Measurements from ENCODE around the gene CC2D1B. TPM values are rescaled to one million over a fixed set of nuclear protein-coding genes. Genes with fewer than 3 reads are reported as not detected.
"Not testable (repeated sequence)": the region's sequence is repeated elsewhere in the genome, so short reads cannot be mapped to it uniquely, and the experiment has no call there.

The CC2D1B gene, protein sequence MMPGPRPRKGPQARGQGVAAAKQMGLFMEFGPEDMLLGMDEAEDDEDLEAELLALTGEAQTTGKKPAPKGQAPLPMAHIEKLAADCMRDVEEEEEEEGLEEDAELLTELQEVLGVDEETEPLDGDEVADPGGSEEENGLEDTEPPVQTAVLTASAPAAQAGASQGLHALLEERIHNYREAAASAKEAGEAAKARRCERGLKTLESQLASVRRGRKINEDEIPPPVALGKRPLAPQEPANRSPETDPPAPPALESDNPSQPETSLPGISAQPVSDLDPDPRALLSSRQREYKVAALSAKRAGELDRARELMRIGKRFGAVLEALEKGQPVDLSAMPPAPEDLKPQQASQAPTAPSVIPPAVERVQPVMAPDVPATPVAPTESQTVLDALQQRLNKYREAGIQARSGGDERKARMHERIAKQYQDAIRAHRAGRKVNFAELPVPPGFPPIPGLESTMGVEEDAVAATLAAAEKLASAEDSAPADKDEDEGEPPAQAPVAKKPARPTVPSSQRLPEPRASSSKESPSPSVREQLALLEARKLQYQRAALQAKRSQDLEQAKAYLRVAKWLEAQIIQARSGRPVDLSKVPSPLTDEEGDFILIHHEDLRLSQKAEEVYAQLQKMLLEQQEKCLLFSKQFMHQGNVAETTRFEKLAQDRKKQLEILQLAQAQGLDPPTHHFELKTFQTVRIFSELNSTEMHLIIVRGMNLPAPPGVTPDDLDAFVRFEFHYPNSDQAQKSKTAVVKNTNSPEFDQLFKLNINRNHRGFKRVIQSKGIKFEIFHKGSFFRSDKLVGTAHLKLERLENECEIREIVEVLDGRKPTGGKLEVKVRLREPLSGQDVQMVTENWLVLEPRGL
- 16.3 and 23.9 TPM in 2 replicates for total RNA-seq

DNA sequence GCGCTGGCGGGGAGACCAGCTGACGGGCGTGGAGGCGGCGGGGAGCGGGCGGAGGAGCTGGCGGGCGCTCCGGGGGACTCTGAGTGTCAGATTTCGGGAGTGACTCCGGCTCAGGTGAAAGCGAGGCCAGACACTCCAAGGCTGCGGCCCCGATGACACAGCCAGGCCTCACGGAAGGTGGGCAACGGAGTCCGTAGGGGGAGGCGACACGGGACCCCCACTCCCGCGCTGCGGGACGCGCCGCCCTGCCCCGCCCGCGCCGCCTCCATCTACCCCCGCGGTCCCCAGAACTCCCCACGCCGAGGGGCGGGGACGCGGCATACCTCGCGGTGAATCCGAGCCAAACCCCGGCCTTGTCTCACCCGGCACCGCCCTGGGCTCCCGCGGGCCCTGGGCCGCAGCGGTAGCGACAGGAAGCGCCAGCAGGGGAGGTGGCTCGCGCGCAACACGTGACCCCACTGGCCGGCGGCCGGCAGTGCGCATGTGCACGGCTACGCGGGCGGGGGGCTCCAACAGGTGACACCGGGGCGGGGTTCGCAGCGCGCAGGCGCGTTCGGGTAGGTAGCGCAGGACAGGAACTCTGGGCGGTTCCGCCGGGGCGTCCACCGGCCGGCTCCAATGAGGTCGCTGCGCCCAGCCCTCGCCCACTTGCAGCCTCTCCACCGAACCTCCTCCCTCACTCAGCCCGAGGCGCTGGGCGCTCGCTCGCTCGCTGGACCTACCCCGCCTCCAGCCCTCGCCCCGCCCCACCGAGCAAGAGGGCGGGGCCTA lies at the start of gene CC2D1B:
Gene CC2D1B, minus strand, starts transcription at position 460 of the 771 bp plus-strand sequence. CDS start 1,585 bp downstream, outside the sequence.
- DNase-seq (ENCODE audit: low read depth in 2 of 2) = peak; percentile 96 to 99

DNA sequence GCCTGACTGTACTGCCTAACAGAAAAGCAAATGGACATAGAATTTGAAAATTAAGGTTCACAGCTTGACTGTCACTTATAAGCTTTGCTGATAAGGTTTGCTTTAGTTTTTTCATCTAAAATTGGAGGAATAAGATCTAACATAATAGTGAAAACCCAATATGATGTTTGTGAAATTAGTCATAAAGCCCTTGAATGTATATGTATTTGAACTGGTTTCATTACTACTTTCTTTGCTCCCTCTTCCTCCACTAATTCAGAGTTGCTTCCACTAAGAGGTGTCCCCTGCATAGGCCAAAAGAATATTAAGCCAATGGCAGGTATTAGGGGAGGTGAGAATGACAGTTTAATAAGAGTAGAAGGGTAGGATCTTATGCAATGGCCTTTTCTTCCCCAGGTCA lies 48.9 kb upstream of the CC2D1B start:
- DNase-seq (ENCODE audit: low read depth in 2 of 2) = no peak

DNA sequence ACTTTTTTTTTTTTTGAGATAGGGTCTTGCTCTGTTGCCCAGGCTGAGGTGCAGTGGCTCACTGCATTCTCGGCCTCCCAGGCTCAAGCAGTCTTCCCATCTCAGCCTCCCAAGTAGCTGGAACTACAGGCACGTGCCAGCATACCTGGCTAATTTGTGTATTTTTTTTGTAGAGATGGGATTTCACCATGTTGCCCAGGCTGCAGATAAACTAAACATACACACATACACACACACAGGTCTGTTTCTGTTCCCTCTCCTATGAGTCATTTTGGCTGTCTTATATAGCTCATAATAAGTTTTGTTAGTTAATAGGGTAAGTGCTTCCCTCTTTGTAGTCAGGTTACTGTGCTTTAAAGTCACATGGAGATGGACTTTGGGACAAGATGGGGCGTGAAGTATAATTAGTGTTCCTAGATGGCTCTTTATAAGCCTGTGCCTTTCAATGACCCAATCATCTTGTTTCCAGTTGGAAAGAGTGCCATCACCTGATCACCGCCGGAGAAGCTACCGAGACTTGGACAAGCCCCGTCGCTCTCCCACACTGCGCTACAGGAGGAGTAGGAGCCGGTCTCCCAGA lies 47.5 kb upstream of the CC2D1B start:
- DNase-seq (ENCODE audit: low read depth in 2 of 2) = no peak

DNA sequence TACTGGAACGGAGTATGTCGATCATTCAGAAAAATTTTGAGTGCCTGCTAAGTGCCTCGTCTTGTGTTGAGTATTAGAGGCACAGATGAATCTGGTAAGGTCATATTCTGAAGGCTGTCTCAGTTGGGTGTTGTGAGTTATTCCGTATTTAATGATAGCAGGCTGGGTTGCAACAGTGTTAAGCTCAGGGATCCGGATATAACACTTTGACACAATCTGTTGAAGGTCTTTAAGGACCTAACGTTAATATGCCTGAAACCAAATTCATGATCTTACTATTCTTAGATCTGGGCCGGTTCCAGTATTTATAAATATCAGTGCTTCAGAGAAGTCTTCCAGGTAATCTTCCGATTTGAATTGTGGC lies 39.0 kb upstream of the CC2D1B start:
- DNase-seq (ENCODE audit: low read depth in 2 of 2) = no peak

DNA sequence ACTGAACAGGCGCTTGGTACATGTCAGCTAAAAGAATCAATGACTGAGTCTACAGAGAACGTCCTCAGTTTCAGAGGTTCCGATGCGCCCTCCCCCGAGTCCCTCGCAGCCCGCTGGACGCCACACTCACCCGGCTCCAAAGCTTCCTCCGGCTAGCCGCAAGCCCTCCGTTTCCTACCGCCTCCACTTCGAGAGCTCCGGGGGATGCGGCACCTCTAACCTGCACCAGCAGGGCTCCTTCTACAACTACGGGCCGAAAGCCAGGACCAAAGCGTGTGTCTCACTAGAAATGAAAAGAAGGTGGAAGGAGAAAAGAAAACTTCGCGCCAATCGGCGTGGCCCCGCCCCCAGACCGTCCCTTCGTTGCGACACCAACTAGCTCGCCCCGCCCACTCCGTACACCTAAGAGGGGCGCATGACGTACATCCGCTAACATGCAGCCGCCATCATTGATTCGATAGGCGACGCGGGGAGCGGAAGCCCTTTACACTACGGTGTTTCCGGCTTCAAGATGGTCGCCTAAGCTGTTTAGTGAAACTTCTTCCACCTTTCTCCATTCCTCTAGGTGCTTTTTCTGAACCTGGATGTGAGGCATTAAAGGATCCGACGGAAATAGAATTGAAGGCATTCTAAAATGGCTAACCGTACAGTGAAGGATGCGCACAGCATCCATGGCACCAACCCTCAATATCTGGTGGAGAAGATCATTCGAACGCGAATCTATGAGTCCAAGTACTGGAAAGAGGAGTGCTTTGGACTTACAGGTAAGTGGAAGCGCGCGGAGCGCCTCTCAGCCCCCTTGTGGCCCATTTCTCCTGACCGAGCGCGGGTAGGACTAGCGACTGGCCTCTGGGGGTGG lies 38.3 kb upstream of the CC2D1B start, which contains the start of the genes ORC1 and PRPF38A:
Gene ORC1, minus strand, starts transcription at position 308 of the 859 bp plus-strand sequence. CDS start 2,200 bp downstream, outside the sequence.
Gene PRPF38A, plus strand, starts transcription at position 487 of the 859 bp plus-strand sequence. Its CDS starts 148 bp downstream, at position 635.
- peak; percentile 93 to 98 for DNase-seq (ENCODE audit: low read depth in 2 of 2)

DNA sequence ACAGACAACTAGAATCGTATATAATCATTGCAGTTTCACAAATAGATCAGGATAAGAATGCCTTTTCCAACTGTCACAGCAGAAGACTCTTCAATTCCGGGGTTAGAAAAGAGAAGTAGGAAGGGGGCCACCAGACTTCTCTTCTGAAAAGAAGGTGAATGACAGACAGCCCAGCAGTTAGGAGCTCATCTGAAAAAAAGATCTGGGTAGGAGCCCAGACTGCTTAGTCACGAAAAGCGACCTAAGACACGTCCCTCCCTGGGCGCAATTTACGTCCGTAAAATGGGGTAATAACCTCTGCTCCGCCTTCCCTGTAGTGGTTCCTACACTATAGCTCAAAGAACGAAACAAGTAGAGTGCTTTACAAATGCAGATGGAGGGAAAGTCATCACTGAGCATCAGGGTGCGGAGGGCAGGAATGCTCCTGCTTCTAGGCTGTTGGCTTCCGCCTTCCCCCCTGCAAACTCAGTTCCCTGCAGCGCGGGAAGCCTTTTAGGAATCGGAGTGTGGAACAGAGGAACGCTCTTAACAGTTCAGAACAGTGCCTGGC lies 37.6 kb upstream of the CC2D1B start:
- DNase-seq (ENCODE audit: low read depth in 2 of 2) = peak in 1 of 2 donors; percentile 69

DNA sequence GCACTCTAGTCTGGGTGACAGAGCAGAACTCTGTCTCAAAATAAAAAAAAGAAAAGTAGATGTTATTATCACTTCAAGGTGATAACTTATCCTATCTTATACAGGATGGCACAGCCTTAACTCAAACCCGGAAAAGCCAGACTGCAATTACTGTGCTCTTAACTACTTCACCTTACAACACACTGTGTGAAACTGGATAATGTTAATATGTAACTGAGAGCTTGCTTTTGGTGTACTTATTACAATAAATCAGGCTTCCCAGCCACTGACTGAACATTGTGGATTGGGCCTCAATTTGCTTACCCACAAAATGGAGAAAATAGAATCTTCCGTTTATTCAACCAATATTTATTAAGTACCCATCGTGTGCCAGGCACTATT lies 36.8 kb upstream of the CC2D1B start:
- no peak for DNase-seq (ENCODE audit: low read depth in 2 of 2)

DNA sequence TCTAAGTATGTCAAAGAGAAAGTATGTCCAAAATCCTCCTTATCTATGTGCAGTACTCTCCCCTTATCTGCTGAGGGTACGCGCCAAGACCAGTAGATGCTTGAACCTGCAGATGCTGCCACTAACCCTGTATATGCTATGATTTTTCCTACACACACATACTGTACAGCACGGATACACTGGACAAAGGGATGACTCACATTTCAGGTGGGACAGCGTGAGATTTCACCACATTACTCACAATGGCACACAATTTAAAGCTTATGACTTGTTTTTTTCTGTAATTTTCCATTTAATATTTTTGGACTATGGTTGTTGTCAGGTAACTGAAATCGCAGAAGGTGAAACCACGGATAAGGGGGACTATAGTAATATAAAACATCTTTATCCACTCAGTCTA lies 34.1 kb upstream of the CC2D1B start:
- DNase-seq (ENCODE audit: low read depth in 2 of 2) = peak in 1 of 2 donors; percentile 39

DNA sequence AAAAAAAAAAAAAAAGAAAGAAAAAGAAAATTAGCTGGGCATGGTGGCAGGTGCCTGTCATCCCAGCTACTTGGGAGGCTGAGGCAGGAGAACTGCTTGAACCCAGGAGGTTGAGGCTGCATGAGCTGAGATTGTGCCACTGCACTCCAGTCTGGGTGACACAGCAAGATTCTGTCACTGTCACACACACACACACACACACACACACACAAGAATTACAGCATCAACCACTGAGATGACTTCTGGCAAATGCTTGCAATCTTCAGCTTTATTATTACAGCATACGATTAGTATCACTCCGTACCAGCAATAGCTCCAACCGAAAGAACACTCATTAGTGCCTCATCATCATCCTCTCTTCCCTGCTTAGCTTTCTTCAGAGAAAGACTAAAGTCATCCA lies 33.6 kb upstream of the CC2D1B start:
- DNase-seq (ENCODE audit: low read depth in 2 of 2) = no peak

DNA sequence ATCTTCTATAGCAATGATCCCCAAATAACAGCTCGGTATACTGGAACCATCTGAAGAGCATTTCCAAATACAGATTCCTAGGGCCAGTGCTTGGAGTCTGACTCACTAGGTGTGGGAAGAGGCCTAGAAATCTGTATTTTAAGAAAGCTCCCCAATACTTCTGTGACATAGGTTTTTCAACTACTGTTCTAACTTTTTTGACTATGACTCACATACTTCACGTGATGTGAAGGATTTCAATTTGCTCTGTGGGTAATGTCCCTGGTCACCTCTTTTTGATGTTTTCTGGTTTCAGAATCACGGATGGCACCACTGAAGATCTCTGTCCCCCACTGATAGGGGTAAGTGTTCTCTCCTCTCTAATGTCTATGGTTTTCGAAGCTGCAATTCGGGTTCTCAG lies 27.2 kb upstream of the CC2D1B start:
- no peak for DNase-seq (ENCODE audit: low read depth in 2 of 2)

DNA sequence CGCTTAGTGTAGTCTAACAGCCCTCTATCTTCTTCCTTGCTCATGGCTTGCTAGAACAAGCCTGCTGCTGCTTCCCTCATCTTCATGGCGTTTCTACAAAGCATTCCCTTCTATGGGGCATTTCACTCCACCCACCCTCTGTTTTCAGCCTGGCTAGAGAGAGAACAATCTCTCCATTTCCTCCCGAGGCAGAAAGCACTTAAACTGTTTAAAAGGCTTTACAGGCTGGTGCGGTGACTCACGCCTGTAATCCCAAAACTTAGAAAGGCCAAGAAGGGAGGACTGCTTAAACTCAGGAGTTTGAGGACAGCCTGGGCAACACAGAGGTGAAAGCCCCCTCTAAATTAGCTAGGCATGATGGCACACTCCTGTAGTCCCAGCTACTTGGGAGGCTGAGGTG lies 20.5 kb upstream of the CC2D1B start:
- no peak for DNase-seq (ENCODE audit: low read depth in 2 of 2)

DNA sequence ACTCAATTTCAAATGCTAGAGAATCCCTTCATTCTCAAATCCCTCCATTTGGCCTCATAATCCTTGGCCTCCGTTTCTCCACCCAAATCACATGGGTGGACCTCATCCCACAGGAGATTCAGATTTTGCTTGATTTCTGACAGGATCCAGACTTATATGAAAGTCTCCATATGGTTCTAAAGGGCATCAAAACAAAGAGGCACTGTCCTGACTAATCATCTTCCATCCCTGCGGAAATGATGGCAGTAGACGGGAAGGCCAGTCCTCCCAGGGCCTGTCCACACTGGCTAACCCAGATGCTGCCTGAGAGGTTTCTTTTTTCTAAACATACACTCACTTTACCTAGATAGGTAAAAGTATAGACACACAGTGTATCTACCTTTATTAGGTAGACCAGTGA lies 19.4 kb upstream of the CC2D1B start:
- DNase-seq (ENCODE audit: low read depth in 2 of 2) = no peak

DNA sequence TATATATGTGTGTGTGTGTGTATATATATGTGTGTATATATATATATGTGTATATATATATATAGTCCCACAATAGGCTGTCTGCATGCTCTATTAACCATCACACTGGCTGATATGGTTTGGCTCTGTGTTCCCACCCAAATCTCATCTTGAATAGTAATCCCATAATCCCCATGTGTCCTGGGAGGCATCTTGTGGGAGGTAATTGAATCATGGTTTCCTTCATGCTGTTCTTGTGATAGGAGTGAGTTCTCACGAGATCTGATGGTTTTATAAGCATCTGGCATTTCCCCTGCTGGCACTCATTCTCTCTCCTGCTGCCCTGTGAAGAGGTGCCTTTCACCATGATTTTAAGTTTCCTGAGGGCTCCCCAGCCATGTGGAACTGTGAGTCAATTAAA lies 3.8 kb upstream of the CC2D1B start:
- DNase-seq (ENCODE audit: low read depth in 2 of 2) = not testable (repeated sequence)

DNA sequence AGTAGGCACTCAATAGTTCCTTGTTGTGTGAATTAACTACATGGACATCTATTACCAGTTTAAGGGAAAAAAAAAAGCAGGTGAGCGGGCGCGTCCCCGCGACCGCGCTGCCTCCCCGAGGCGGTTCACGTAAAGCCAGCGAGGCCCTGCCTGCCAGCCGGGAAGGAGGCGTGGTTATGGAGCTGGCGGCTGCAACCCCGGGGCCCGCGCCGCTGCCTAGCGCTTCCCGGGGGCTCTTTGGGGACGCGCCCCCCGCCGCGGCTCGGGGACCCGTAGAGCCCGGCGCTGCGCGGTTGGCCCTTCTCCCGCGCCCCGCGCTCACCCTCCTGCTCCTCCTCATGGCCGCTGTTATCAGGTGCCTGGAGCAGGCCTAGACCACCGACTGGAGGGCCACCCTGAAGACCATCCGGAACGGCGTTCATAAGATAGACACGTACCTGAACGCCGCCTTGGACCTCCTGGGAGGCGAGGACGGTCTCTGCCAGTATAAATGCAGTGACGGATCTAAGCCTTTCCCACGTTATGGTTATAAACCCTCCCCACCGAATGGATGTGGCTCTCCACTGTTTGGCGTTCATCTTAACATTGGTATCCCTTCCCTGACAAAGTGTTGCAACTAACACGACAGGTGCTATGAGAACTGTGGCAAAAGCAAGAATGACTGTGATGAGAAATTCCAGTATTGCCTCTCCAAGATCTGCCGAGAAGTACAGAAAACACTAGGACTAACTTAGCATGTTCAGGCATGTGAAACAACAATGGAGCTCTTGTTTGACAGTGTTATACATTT lies 2.6 kb upstream of the CC2D1B start:
- DNase-seq (ENCODE audit: low read depth in 2 of 2) = peak in 1 of 2 donors; percentile 59

DNA sequence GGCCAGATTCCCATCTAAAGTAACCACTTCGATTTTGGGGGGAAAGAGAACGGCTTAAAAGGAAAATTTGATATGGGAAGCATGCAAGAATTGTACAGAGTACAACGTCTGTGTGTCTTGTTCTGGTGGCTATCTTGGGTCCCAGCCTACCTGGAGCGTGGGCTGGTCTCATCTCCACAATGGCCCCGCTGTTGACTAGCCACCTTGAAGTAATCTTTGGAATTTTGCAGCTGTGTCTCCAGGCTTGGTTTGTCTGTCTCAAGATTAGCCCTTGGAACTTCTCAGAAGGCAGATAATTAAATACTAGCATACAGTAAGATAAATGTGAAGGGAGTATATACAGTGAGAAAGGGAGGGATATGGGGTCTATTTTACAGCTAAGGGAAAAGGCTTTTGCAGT lies 1.3 kb upstream of the CC2D1B start:
- no peak for DNase-seq (ENCODE audit: low read depth in 2 of 2)

DNA sequence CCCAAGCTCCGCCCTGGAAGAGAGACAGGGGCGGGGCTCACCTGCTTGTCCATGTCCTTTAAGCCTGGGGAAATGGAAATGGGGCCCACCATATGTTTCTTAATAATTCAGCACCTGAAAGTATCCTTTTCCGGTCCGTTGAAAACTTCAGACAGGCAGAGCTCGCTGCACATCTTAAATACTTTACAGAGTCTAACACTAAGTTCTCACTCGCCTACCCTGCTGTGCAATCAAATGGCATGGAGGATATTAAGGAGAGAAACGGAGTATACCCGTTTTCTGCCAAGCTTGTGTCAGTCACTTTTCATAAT lies 467 bp upstream of the CC2D1B start:
- no peak for DNase-seq (ENCODE audit: low read depth in 2 of 2)

DNA sequence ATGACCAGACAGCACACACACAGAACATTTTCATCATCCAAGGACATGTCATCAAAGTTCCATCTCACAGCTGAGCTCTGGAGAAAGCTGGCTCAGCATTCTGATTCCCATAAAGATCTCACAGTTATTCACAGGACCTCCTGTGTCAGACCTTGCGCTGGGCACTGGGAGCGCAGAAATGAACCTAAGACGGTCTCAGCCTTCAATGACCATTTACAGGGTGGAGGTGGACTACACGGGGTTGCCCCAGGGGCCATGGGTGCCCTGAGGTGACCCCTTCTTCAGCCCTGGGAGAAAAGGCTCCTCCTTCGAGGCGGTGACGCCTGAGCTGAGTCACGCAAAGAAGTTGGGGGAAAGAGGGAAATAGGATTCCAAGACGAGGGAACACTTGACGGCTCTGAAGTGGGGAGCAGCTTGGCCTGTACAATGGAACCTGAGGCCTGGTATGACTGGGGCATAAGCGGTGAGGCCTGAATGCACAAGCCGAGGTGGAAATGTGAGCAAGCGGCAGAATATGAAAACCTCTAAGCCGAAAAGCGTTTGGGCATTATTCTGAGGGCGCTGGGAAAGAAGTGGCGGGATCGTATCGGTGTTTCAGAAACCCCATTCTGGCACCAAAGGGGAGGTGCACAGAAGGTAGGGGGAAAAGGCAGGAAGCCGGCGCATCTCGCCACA lies 797 bp downstream of the CC2D1B start:
- peak in 1 of 2 donors; percentile 55 for DNase-seq (ENCODE audit: low read depth in 2 of 2)

DNA sequence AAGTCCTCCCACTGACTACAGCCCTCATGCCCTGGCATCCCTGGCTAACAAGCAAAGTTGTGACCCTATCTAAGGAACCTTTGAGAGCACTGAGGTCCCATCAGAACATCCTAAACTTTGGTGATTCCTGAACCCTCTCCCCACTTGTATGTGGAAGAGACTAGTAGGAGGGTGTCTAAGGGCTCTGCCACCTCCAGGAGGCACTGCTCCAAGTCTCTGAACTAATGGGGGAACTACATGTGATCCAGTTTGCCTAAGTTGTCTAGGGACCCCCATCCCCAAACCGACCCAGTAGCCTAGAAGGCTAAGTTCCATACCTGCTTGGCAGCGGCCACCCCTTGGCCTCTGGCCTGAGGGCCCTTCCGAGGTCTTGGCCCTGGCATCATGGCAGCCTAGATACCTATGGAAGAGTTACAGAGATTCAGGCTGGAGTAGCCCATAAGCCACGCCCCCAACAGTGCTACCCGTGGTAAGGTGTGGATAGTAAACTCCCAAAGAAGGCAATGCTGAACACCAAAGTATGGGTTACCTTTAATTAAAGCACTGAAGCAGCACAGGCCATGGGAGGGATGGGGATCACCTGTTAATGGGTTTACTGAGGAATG lies 1.7 kb downstream of the CC2D1B start:
- DNase-seq (ENCODE audit: low read depth in 2 of 2) = no peak
